ENCODE data around the gene CDH4.
"Not testable (repeated sequence)": the region's sequence is repeated elsewhere in the genome, so short reads cannot be mapped to it uniquely, and the experiment has no call there.

The CDH4 gene

DNA sequence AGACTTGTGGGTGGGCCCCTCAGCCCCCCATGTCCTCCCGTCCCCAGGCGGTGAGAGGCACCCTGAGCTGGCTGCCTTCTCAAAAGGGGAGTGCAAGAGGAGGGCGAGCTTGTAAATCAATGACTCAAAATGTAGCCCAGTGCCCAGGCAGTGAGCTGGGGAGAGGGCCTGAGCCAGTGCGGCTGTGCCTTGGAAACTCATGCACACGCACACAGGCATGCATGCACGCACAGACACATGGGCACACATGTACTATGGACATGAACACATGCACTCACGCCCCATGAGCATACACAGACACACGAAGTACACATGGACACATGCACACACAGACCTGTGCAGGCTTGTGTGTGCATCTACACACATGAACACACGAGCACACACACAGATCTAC lies 680.1 kb downstream of the CDH4 start:
- no peak for DNase-seq (ENCODE audit: low read depth)

DNA sequence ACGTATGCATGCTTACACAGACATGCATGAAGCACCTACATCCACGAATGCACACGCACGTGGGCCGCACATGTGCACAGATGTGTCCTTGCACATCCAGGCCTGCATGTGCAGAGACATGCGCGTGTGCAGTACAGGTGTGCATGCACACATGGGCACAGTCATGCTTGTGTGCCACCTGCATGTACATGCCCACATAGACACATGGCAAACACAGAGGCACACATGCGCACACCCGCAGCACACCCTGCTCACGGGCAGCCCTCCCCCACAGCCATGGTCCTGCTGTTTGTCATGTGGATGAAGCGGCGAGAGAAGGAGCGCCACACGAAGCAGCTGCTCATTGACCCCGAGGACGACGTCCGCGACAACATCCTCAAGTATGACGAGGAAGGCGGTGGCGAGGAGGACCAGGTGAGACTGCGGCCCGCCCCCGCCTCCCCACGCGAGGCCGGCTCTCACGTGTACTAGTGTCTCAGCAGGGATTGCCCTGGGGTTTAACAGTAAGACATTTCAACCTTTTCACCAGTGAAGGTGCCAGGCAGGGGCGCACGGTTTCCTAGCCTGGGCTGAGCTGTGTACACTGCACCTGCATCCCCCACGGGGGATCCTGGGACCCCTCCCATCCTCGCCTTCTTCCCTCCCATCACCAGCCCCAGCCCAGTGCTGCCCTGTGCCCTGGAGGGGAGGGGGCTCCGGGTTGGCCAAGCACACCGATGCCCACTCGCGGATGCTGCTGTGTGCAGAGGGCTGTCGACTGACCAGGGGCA lies 680.8 kb downstream of the CDH4 start:
- DNase-seq (ENCODE audit: low read depth), result no peak

DNA sequence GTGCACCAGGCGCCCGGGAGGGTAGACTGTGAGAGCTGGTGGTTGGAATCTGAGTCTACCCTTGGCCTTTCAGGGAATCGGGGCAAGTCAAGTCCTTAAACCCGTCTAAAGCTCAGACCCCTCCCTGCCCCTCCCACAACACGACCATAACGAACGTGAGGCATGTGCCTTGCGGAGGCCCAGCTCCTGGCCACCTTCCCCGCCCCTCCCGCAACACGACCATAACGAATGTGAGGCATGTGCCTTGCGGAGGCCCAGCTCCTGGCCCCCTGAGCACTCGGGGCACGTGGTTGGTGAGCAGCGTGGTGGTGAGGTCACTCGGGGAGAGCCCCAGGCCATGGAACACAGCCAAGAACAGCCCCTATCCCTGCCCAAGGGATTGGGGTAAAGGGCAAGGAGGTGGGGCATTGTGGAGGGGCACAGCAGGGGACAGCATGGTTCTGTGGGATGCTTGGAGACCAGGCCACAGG lies 681.5 kb downstream of the CDH4 start:
- DNase-seq (ENCODE audit: low read depth), result no peak

DNA sequence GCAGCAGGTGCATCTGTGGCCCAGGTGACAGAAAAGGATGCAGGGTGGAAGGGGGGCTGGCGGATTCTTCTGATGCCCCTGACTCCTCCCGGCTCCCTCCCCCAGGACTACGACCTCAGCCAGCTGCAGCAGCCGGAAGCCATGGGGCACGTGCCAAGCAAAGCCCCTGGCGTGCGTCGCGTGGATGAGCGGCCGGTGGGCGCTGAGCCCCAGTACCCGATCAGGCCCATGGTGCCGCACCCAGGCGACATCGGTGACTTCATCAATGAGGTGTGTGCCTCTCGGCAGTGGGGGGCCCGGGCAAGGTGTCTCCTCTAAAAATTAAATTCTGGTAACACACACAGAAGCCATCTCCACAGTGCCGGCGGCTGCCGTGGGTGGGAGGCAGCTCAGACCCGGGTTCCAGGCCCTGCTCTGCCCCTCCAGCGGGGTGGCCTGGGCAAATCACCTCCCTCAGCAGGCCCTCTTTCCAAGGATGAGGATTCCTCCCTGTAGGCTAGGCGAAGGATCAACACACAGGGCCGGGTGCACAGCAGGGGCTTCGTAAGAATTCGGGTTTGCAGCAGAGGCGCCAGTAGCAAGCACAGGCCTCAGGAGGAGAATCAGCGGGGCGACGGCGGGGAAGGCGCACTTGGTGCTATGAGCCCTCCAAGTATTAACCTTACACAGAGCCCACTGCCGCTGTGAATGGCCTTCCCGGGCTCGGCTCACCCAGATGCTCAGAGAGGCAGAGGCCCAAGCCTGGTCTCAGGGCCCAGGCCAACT lies 682.1 kb downstream of the CDH4 start:
- DNase-seq (ENCODE audit: low read depth), result no peak

DNA sequence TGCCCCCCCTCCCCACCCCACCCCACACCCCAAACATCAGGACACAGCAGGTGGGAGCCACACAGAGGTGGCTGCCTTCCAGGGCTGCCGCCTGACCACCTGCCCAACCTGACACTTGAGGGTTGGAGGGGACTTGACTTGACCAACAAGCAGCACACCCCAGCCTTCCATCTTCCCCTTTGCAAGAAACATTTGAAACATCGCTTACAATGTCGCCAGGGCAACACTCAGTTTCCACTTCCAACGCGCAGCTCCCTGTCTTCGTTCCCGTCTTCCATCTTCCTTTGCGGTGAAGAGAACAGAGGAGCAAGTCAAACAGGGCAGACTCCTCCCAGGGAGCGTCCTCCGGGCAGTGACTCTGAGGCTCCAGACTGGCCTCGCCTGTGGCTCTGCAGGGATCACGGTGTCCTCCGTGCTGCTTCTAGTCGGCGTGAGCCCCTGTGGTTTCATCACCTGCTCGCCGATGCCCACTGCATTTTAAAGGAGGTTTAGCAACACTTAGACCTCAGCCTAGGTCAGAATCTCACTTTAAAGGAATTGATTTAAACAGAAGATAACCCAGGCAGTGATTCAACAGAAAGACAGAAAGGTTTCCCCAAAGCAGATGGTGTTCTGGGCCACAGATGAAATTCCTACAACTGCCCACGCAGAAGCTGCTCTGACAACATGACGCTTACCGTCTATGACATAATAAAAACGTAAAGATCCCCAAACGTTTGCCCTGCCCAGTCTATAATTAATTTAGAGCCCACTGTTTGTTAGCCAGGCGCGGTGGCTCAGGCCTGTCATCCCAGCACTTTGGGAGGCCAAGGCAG lies 682.9 kb downstream of the CDH4 start:
- DNase-seq (ENCODE audit: low read depth), result no peak

DNA sequence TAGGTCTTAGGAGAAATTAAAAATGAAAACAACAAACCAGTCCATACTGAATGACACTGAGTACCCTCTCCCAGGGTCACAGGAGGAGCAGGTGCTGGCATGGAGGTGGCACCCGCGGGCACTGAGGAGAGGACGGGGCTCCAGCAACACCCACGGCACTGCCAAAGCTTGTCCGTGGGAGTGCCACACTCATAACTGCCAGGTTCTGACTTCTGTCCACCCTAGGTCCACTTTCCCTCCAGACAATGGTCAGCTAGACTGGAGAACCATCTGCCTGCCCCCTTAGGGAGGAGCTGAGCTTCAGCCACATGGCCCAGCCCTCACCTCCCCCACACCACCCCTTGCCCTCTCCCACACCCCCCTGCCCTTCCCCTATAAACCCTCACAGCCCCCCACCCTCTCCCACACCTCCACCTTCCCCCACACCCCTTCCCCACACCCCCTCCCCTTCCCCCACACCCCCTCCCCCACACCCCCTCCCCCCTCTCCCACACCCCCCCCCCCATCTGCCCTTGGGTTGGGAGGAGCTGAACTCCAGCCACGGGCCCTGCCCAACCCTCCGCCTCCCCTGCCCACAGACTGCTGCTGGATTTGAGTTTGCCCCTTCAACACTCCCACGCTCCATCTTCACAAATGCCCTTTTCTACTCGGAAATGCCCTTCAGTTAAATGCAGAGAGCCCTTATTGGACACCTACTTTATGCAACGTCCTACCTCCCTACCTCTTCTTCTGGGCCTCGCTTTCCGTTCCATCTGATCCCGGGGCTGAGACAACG lies 684.1 kb downstream of the CDH4 start:
- DNase-seq (ENCODE audit: low read depth), result no peak

DNA sequence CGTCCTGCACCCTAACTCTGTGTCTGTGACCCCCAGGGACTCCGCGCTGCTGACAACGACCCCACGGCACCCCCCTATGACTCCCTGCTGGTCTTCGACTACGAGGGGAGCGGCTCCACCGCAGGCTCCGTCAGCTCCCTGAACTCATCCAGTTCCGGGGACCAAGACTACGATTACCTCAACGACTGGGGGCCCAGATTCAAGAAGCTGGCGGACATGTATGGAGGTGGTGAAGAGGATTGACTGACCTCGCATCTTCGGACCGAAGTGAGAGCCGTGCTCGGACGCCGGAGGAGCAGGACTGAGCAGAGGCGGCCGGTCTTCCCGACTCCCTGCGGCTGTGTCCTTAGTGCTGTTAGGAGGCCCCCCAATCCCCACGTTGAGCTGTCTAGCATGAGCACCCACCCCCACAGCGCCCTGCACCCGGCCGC lies 684.7 kb downstream of the CDH4 start:
- DNase-seq (ENCODE audit: low read depth), result no peak

DNA sequence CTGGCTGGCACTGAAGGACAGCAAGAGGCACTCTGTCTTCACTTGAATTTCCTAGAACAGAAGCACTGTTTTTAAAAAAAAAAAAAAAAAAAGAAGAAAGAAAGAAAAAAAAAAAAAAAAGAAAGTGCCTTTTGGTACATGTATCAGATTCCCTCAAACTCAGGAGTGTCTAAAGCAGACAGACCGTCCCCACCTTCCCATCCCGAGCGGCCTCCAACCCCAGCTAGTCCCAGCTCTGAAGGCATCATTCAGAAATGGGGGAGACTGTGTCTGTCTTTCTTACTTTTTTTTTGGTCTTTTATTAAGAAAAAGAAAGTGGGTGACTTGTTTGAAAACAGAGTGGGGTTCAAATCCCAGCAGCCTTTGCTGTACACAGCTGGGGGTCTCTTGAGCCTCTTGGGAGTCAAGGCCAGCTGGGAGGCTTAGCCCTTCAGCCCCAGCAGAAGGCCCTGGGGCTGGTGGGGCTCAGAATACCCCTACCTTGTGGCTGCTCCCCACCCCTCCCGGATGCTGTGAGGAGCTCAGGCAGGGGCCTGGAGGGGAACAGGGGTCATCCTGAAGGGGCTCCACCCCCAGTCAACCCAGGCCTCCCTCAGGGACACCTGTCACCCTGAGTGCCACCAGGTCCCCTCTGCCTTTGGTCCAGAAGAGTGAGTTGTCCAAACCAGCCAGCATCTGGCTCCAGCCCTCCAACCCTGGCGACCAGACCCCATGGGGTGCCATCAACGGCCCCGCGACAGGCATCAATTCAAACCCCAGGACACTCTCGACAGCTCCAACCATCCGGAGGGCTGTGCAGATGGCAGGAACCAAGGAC lies 685.3 kb downstream of the CDH4 start:
- DNase-seq (ENCODE audit: low read depth), result no peak

DNA sequence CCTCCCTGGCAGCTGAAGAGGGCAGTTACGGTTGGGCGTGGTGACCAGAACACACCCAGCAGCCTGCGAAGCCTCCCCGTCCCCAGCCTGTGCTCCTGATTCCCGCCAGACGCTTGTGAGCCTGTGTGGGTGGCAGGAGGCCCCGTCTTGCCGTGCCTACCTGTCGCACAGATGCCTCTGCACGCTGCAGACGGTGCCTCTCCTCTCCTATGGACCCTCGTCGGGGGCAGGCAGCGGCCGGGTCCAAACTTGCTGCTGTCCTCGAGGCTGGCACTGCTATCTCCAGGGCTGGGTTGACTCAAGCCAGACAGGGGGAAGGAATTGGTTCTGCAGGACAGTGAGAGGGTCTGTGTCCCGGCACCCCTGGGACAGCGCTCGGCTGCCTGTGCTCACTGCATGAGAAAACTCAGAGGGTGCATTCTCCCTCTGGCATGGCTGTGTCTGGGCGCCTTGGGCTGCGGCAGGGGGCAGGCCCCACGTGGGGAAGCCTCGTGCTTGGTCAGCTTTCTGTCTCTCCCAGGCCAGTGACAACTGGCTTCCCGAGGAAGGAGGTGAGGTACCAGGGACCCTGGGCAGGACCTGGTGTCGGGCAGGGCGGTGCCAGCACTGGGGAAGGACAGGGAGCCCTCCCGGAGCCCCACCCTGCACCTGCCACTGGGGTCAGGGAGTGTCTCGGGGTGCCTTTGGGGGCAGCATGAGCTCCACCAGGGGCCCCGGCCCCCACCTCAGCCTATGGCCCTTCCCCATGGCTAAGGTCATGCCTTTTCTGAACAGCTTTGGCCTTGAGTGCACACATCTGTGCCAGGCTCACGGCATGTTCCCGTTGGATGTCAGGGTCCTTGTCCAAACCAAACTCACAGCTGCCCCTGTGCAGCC lies 686.1 kb downstream of the CDH4 start:
- DNase-seq (ENCODE audit: low read depth), result no peak

DNA sequence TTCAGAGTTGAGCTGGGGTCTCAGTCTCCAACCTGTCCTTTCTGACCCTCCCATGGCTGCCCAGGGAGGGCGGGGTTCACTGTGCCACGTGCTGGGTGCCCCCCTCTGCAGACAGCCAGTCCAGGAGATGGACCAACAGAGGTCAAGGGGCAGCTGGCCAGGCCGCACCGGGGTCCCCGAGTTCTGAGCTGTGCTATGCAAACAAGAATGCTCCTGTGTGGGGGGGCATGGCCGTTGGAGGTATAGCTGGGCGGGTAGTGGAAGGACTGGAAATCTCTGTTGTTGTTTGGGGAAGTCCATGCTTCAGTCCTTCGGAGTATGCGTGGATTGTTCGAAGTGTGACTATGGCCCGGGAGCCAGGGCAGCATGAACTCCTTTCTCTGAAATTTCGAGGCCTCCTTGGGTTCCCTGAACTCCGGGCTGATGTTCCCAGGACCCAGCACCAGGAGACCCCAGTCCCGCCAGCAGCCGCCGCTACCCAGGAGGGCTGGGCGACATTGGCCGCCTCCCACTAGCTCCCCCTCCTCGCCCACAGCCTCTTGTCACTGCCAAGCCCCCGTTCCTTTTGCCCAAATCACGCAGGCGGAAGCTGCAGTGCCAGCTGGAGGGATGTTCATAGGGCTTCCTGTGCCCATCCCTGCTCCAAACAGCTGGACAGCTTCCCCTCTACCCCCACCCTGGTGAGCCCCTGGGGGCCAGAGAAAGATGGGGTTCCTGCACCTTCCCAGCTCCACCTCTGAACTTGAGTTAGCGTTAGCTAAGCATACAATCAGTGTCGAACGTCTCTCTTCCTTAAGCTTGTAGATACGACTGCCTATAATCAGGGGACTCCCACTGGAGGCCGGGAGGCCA lies 687.0 kb downstream of the CDH4 start:
- DNase-seq (ENCODE audit: low read depth), result no peak

DNA sequence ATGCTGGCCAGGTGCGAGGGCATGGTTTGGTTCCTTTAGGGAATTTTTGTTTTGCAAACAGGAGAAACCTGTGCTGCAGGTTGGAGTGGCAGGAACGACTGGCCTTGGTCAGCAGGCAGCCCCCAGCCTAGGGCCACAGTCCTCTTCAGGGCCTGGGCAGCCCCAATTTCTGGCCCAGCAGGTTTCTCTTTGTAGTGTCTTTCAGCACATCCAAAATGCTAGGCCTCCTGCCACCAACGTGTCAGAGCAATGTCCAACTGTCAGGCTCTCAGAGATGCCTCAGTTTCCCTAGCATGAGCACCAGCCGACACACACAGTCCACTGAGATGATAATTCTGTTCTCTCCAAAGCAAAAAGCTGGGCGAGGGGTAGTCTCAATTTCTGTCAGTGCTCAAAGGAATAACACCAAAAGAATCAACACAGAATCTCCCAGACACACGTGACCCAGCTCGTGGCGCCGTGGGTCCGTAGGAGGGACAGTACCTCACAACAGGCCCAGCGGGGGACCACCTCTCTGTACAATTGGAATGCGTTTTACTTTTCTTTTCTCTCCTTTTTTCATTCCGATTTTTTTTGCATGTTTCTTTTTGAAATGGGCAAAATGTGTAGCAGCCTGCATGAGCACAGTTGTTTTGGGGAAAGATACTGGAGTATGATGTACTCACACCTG lies 687.8 kb downstream of the CDH4 start:
- DNase-seq (ENCODE audit: low read depth), result no peak

DNA sequence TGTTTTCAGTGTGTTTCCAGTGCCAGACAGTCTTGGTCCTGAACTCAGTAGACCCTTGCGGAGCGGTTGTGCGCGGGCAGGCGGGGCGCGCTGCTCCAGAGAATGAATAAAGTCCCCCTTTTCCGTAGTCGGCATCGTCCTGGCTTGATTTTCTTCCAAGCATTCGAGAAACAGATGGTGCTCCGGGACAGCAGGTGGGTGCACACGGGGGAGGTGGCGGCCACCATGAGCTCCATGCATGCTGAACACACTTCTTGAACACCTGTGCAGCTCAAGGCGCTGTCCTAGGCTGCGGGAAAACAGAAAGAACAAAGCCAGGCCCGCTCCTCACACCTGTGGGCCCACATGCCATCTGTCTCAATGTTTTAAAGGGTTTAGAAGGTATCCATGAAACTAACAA lies 688.4 kb downstream of the CDH4 start:
- DNase-seq (ENCODE audit: low read depth), result no peak

DNA sequence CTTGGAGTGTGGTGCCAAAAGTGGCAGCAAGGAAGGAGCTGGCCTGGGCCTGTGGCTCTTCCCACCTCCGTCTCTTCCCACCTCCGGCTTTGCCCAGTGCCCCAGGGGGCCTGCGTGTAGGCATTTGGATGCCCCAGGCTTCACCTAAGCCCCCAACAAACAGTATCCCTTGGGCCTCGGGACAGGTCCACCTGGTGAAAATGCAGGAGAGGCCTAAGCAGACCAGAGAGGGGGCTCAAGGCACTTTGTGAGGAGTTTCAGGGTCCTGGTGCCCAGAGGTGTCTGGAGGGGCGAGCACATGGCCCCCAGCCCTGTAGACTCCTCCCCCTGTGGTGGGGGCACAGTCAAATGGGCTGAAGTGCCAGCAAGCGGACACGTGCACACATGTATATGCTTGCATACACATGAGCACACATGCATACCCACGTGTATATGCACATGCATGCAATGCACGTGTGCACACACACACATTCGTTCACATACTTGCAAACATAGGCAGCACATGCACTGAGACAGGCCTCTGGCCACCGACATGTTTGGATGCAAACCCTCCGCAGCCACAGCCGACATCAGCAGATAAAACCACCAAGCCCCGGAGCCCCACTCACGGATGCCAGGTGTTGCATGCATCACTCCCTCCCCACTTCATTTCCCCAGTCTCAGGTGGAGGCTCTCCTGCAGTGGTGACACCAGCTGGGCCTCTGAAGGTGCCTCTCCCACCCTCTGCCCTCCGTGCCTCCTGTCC lies 689.1 kb downstream of the CDH4 start:
- no peak for DNase-seq (ENCODE audit: low read depth)

DNA sequence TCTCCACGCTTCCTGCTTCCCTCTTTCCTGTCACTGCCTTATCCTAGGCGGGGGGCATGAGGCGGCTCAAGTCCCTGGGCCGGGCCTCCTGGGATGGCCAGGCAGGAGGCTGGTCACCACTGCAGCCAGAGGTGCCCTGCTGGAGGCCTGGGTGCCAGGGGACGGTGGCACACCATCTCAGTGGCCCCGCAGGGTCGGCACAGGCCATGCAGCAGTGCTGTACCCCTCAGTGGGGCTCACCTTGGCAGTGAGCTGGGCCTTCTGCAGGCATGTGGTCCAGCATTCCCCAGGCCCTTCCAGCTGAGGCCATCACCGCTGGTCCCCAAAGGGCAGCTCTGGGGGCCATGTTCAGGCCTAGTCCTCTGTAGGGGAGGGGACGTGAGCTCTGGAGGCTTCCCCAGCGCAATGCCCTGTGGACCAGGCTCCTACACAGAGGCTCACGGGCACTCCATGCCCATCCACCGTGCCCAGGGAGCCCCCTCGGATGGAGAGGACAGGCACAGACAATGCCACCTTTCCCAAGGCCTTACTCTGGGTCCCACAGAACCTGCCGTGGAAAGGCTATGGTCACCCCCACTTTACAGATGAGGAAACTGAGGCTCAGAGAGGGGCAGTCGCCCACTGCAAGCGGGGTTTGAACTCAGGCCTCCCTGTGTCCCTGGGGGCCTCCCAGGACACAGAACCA lies 689.8 kb downstream of the CDH4 start:
- no peak for DNase-seq (ENCODE audit: low read depth)

DNA sequence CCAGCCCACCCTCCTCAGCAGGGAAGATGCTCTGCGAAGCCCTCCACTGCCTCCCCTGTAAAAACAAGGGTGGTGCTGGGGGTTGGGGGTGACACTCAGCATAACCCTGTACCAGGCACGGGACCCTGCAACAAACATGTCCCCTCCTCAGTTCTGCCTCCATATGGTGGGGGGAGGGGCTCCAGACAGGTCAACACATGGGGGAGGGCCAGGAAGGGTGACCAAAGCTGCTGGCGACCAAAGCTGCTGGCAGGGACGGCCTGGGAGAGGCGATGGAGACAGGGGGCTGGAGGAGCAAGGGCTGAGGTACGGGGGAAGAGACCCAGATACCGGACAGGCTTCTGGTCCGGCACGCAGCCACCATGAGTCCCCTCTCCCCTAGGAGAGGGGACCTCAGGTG lies 690.5 kb downstream of the CDH4 start:
- DNase-seq (ENCODE audit: low read depth), result no peak

DNA sequence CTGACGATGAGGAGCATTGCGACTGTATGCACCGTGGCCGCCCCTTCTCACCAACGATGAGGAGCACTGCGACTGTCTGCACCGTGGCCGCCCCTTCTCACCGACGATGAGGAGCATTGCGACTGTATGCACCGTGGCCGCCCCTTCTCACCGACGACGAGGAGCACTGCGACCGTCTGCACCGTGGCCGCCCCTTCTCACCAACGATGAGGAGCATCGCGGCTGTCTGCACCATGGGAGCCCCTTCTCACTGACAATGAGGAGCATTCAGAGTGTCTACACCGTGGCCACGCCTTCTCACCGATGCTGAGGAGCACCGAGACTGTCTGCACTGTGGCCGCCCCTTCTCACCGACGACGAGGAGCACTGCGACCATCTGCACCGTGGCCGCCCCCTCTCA lies 692.9 kb downstream of the CDH4 start:
- DNase-seq (ENCODE audit: low read depth), result not testable (repeated sequence)

DNA sequence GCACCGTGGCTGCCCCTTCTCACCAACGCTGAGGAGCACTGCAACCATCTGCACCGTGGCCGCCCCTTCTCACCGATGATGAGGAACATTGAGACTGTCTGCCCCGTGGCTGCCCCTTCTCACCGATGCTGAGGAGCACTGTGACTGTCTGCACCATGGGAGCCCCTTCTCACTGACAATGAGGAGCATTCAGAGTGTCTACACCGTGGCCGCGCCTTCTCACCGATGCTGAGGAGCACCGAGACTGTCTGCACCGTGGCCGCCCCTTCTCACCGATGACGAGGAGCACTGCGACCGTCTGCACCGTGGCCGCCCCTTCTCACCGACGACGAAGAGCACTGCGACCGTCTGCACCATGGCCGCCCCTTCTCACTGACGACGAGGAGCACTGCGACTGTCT lies 693.4 kb downstream of the CDH4 start:
- not testable (repeated sequence) for DNase-seq (ENCODE audit: low read depth)

All from iris pigment epithelial cell (primary cell).